NCI-H446 treated with DMSO at 0.1 percent for 48 hours (cell line): ENCODE data around the gene DNAL1.

ENCODE experiments used
- DNase-seq: peaks from one replicate; lab custom pipeline; 2025; lab: John Stamatoyannopoulos, UW

The DNAL1 gene

DNA sequence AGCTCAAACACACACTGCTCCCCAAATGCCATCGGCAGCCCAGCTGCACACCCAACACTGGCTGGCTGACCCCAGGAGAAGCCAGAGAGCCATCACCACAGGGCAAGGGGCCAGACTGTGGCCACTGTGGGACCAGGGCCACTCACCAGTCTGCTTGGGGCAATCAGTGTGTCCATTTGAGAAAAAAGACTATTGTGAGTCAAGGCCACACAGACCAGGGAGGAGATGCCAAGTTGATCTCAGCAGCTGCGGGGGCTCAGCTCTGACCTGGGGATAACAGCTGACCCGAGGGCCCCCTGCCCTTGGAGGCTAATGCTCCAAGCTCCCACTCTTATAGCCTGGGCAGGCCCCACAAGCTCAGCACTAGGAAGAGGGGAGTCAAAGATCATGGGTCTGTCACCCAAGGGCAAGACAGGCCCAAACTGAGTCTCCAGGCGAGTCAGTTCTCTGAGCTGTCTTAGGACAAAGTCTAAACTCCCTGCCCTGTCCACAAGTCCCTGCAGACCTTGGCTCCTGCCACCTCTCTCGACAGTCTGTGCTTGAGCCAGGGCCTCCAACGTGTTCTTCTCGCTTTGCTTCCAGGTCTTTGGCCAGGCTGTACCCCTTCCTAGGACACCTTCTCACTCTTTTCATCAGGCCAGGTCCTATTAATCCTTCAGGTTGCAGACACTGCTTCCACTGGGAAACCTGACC, 99.5 kb downstream of the DNAL1 start:
- no peak for DNase-seq

DNA sequence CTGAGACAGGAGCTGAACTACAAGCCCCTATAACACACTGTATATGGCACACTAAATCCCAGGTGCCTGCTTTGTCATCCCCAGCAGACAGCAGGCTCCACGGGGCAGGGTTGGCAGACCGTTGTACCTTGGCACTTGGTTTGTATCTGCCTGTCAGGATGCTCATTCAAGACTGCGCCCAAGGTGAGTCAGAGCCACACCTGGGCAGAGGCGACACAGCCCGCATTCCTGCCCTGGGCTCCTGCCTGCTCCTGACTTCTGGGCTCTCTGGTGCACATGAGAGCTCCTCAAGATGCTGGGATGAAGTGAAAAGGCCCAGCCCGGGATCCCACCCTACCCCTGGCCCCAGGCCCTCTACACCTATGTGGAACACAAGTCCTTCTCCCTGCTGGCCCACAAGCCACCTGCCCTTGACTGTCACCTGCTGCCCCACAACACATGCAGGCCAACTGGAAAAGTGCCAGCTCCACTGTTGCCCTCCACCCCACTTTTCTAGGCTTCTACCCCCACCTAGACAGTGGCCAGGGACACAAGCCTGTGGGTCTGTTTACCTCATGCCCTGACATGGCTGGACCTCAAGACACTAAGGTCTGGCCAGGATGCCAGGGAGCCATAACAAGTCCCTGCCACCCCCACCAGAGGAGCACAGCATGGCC, 100.2 kb downstream of the DNAL1 start:
- DNase-seq = no peak

DNA sequence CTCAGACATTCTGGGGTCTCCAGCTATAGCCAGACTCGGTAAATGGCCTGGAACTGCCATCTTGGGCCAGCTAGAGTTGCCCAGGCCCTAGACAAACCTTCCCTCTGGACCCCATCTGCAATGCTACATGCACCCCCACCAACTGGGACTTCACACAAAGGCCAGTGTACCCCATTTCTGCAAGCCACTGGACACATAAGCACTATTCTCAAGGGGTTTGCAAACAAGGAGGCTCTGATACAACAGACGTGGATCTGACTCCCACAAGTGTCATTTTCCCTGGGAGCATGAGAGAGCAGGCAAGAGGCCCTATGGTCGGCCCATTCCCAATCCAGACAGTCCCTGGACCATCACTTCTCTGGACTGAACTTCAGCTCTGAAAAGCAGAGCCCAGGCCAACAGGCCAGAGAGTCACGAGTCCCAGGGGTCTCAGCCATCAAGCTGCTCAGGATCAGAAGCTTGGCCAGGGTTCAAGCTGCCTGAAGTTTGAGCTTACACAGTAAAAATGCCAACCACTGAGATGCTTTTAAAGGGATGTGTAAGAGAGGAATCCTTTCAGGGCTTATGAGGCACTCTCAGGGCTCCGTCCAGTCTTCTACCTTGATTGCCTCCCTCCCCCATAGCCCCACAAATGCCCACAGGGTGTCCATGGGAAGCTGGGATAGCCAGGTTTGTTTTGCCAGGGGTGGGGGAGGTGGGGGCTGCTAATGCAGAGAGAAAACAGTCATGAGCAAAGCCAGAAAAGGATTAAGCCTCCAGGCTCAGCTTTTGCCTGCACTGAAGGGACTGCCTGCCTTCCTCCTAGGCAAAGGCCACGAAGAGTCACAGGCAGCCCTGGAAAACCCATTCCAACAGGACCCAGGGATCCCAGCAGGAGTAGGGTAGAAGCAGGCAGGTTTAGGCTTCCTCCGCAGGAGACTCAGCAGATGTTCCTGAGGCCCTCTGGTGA, 101.1 kb downstream of the DNAL1 start:
- no peak for DNase-seq

DNA sequence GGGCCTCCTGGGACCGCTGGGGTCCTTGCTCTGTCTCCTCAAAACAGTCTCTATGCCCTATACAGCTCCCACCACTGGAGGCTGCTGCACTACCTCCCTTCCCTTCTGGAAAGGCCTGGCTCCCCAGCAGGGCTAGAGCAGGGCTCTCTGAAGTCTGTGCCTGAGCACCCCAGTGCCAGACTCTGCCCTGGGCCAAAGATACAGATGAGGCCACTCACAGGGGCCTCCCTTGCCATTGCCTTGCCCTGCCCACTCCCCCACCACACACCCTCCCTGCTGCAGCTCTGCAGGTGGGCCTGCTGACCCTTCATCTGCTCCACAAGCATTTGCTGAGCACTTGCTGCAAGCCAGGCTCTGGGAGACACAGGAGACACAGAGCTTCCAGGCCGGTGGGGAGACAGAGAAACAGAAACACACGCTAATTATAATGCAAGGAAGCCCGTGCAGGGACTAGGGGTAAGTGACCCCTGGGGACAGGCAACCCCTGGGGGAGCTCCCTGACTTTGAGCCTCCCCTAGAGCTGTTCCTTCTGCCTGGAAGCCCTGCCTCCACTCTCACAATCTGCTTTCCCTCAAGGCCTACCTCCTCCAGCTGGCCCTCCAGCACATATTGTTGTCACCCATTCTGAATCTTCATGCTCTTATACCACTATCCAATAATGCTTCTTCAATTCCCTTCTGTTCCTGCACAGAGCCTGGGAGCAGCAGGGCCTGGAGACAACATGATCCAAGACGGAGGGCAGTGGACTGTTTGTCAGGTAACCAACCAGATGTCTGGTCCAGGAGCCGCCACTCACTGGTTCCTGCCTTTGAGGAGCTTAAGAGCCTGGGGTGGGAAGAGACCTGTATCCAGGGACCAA, 102.0 kb downstream of the DNAL1 start:
- DNase-seq = no peak

DNA sequence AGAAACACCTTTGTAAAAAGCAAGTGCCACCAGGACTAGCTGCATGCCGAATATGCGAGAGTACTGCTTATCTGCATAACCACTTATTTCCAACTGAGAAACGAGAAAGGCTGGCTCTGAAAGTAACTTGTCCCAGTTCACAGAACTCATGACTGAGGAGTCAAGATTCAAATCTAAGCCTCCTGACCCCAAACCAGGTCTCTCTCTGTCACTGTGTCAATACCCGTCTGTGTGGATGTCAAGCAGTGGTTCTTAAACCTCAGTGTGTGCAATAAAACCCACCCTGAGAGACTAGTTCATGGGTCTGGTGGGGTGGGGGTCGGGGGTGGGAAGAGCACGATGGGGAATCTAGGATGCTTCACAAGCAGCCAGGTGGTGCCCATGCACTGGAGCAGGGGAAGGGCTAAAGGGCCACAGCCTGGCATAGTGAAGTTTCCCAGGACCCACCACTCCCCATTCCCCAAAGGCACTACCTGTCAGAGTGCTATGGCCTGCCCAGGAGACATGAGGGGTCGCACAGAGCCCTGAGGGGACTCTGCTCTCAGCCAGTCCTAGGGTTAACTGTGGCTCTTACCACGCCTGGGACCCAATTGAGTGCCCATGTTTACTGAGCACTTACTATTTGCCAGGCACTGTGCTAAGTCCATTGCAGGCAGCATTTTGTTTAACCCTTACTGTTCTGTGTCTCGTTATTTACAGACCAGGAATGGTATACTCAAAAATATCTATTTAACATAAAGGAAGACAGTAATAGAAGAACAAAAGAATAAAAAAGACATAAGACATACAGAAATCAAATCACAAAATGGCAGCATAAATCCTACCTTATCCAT, 102.8 kb downstream of the DNAL1 start:
- DNase-seq = no peak

DNA sequence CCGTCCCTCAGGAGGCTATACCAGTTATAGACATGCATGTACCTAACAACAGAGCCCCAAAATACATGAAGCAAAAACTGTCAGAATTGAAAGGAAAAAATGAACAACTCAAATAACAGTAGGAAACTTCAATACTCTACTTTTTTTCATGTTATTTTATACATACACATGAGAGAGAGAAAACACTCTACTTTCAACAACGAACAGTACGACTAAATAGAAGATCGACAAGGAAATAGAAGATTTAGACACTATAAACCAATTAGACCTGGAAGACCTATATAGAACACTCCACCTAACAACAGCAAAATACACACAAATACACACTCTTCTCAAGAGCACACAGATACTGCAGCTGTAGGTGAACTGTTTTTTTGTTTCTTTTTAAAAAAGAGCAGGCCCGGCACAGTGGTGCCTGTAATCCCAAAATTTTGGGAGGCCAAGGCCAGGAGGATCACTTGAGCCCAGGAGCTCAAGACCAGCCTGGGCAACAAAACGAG, 104.1 kb downstream of the DNAL1 start:
- DNase-seq = no peak

DNA sequence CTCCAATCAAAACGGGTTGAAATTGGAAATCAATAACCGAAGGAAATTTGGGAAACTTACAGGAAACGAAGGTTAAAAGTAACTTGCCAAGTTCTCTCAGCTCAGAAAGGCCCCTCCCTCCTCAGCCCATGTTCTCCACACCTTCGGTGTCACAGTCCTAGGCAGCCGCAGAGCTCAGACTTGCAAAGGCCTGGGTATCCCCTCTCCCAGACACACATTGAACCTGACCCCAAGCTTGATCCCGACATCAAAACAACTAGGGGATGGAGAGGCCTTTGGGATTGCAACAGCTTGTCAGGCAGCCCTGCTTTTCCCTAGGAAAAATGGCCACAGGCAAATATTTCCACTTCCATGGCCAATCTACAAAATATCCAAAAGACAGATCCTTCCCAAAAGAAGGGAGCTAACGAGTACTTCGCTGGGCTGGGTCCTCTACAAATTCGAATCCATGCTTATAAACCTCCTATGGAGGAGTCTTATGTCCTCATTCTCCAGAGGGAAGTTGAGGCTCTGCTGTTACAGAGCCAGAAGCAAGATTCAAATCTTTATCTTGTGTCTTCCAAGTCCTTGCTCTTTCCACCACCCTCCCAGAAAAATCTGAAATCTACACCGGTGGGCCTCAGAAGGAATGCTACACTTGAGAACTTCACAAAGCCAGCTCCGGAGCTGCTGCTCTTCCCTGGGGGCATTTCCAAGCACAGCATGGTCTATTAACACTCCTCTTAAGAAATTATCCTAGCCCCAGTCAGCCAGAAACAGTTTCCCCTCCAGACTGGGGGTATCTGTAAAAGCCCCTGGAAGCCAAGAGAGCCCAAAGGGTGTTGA, 105.1 kb downstream of the DNAL1 start:
- no peak for DNase-seq

DNA sequence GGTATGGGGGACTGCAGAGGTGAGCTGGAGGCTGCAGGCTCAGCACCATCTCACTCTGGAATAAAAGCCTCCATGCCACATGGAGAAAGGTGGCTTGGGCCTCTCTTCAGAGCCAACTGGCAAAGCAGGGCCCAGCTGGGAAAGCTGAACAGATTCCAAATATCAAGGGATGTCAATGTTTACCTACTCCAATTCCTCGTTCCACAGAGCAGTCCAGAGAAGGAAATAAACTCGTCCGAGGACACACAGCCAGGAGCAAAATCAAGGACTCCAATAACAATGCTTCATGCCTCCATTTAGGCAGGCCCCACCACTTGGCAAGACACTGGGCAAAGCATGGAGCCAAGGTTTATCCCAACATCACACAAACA, 105.7 kb downstream of the DNAL1 start:
- no peak for DNase-seq

DNA sequence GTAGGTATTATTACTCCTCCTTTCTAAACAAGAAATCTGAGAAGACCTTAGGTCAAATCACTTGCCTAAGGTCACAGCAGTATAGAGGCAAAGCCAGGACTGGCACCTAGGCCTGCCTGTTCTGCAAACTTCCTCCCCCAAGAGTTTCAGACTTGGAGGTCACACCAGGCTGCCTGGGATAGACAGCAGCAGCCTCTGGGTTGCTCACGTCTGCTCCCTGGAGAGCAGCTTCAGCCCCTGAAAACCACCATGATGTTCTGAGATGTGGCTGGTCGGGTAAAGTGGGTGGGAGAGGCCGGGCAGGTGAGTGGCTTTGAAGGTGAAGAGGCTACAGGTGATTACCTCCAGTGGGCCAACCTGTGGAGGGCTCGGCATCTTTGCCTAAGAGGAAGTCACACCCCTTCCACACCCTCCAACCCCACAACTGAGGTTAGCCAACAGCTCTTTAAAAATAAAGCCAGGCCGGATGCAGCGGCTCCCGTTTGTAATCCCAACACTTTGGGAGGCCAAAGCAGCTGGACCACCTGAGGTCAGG, 106.4 kb downstream of the DNAL1 start:
- DNase-seq = no peak

DNA sequence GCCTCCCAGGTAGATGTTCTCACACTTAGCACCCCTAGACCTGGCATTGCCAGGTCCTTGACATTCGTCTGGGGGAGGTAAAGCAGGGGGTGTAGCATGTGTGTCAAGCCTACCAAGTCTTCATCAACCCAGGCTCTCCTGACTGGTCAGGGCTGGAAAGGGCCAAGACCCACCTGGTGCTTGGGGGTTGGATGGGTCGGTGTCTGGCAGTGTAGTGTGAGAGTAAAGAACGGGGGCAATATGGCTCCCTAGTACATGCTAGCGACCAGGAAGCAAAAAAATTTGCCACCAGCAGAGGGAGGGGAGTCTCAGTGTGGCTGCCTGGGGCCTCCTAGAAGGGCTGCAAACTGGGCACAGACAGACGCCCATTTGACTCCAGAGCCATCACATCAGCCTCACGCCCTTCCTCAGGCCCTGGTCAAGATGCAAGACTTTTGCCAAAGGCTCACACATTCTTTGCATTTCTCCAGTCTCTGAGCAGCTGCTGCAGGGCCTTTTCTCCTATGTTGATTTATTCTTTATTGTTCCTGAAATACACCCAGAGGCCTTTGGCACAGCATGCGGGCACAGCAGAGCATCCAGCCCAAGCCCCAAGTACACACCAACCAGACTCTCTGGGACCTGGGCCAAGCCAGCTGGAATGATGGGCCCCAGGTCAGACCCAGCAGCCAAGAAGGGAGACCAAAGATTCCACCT, 107.7 kb downstream of the DNAL1 start:
- DNase-seq = no peak
